HepG2 (cell line): ENCODE results near the gene CASP1. TPM values are rescaled to one million over a fixed set of nuclear protein-coding genes. Genes with fewer than 3 reads are reported as not detected.

Experiments used
- ATAC-seq: fragments of 200-7000 bp; cut with Tn5 transposase; 3 replicates; pipeline ENCODE4 v1.9.1; 2020; ENCODE audit warnings: mild to moderate bottlenecking, moderate library complexity
- BruUV-seq: library from RNA; stranded (reverse); fragments of 400-500 nt; replicated peaks from 2 replicates; lab custom pipeline; 2021; lab: Mats Ljungman, UMichigan
- CTCF ChIA-PET: fragments of 300-600 bp; formaldehyde crosslinking; extraction: SDS; loops from one replicate; lab custom pipeline; 2021; ENCODE audit warnings: low total read pairs, inconsistent platforms, low intra/inter-chr PET ratio; lab: Yijun Ruan, JAX
- POLR2A ChIA-PET: fragments of 350-600 bp; sonication (Branson Sonifier 250); formaldehyde crosslinking; loops from one replicate; lab custom pipeline; 2020; ENCODE audit warnings: antibody characterized with exemption, inconsistent platforms; lab: Yijun Ruan, JAX
- DNase-seq: peaks from one replicate; pipeline ENCODE4 v3.0.0-alpha.2; 2015; ENCODE audit warnings: low spot score
- FAIRE-seq: peaks from 3 replicates; lab custom pipeline; 2011; peaks lifted over from hg19 to GRCh38; lab: Jason Lieb, UNC
- H2AFZ ChIP-seq: one replicate; pipeline ENCODE4 v1.6.1; 2011; ENCODE audit warnings: low read length, inconsistent platforms
- H3K27ac ChIP-seq: fragments of 300-600 bp; 3 replicates; pipeline ENCODE4 v1.8.0; 2011; ENCODE audit warnings: mixed run types, mild to moderate bottlenecking, mixed read lengths, low read length, inconsistent platforms; ENCODE audit not compliant: insufficient read depth; ENCODE audit errors: extremely low read length
- H3K27me3 ChIP-seq, 2 experiments: fragments of 200-600 bp in 1 of 2; 2 replicates in 1 of 2; 3 replicates in 1 of 2; pipeline versions ENCODE4 v1.6.0 to v1.8.0; 2011; ENCODE audit warnings: low read length in 2 of 2, mild to moderate bottlenecking in 2 of 2, moderate library complexity in 2 of 2, inconsistent platforms in 1 of 2; ENCODE audit not compliant: insufficient read depth in 2 of 2, control insufficient read depth in 1 of 2
- H3K36me3 ChIP-seq, 2 experiments: fragments of 200-600 bp in 1 of 2; replicated peaks in 1 of 2; 2 replicates in 1 of 2; 3 replicates in 1 of 2; pipeline versions ENCODE4 v1.5.1 to v1.8.0; 2011; ENCODE audit warnings: low read length in 2 of 2, inconsistent platforms in 1 of 2; ENCODE audit not compliant: insufficient read depth in 2 of 2, control insufficient read depth in 1 of 2
- H3K4me1 ChIP-seq: 2 replicates; pipeline ENCODE4 v1.5.1; 2012; ENCODE audit warnings: low read length, inconsistent platforms; ENCODE audit not compliant: insufficient read depth
- H3K4me2 ChIP-seq: 2 replicates; pipeline ENCODE4 v1.6.0; 2011; ENCODE audit warnings: low read depth, low read length, inconsistent platforms
- H3K4me3 ChIP-seq, 3 experiments: fragments of 200-600 bp in 1 of 3; sonication (generic), shearing (Covaris generic) in 1 of 3; replicated peaks in 1 of 3; 2 replicates each; pipeline ENCODE4 v1.5.1; 2011 to 2016; ENCODE audit warnings: low read length in 3 of 3, inconsistent platforms in 2 of 3, low read depth in 2 of 3, mild to moderate bottlenecking in 2 of 3, control low read depth in 1 of 3, mixed read lengths in 1 of 3; ENCODE audit not compliant: insufficient read depth in 1 of 3
- H3K79me2 ChIP-seq: one replicate; pipeline ENCODE4 v1.6.1; 2011; ENCODE audit warnings: low read length, inconsistent platforms; ENCODE audit not compliant: insufficient read depth
- H3K9ac ChIP-seq: 2 replicates; pipeline ENCODE4 v1.6.0; 2011; ENCODE audit warnings: mild to moderate bottlenecking, low read depth, low read length, inconsistent platforms; ENCODE audit not compliant: insufficient read depth
- H3K9me3 ChIP-seq: 2 replicates; pipeline ENCODE4 v1.5.1; 2012; ENCODE audit warnings: mild to moderate bottlenecking, low read length
- H4K20me1 ChIP-seq: 2 replicates; pipeline ENCODE4 v1.6.0; 2011; ENCODE audit warnings: inconsistent platforms, mild to moderate bottlenecking, low read length, moderate library complexity; ENCODE audit not compliant: insufficient read depth
- ATF5 ChIP-seq: sonication (generic); formaldehyde crosslinking; IDR thresholded peaks from 2 replicates; pipeline ENCODE4 v1.4.0; 2020; ENCODE audit warnings: mild to moderate bottlenecking, low read depth, missing genetic modification reagents
- BORCS8-MEF2B ChIP-seq: sonication (generic); formaldehyde crosslinking; IDR thresholded peaks from 2 replicates; pipeline ENCODE4 v1.8.0; 2022; ENCODE audit warnings: mild to moderate bottlenecking, missing genetic modification reagents
- EZH2 ChIP-seq: conservative IDR thresholded peaks from 2 replicates; pipeline ENCODE4 v1.6.1; 2012; ENCODE audit warnings: mild to moderate bottlenecking, low read depth, low read length, moderate library complexity
- HNF4A ChIP-seq: sonication (generic); formaldehyde crosslinking; IDR thresholded peaks from 2 replicates; pipeline ENCODE4 v1.4.0; 2020; ENCODE audit warnings: missing genetic modification reagents
- SMC3 ChIP-seq: IDR thresholded peaks from 2 replicates; pipeline ENCODE4 v1.6.1; 2011; ENCODE audit warnings: low read length, improper control_type of control experiment
- STAG1 ChIP-seq: sonication (generic); formaldehyde crosslinking; IDR thresholded peaks from 2 replicates; pipeline ENCODE4 v1.4.0; 2020; ENCODE audit warnings: missing genetic modification reagents
- TFE3 ChIP-seq: IDR thresholded peaks from 2 replicates; pipeline ENCODE4 v1.6.1; 2016
- THAP8 ChIP-seq: sonication (generic); formaldehyde crosslinking; IDR thresholded peaks from 2 replicates; pipeline ENCODE4 v1.5.1; 2020; ENCODE audit warnings: missing genetic modification reagents, mild to moderate bottlenecking, borderline replicate concordance
- TIGD3 ChIP-seq: sonication (generic); formaldehyde crosslinking; IDR thresholded peaks from 2 replicates; pipeline ENCODE4 v1.5.1; 2020; ENCODE audit warnings: mild to moderate bottlenecking, missing genetic modification reagents, borderline replicate concordance
- ZMYM2 ChIP-seq: sonication (generic); formaldehyde crosslinking; IDR thresholded peaks from 2 replicates; pipeline ENCODE4 v1.8.0; 2022; ENCODE audit warnings: mild to moderate bottlenecking, missing genetic modification reagents
- ZMYM4 ChIP-seq: sonication (generic); formaldehyde crosslinking; IDR thresholded peaks from 2 replicates; pipeline ENCODE4 v1.8.1; 2023; ENCODE audit warnings: mild to moderate bottlenecking, missing genetic modification reagents
- ZNF143 ChIP-seq: sonication (generic); formaldehyde crosslinking; IDR thresholded peaks from 2 replicates; pipeline ENCODE4 v1.4.0; 2020; ENCODE audit warnings: missing genetic modification reagents
- ZNF180 ChIP-seq: sonication (generic); formaldehyde crosslinking; IDR thresholded peaks from 2 replicates; pipeline ENCODE4 v1.4.0; 2020; ENCODE audit warnings: low read depth, missing genetic modification reagents, borderline replicate concordance
- ZNF337 ChIP-seq: sonication (generic); formaldehyde crosslinking; IDR thresholded peaks from 2 replicates; pipeline ENCODE4 v1.5.1; 2020; ENCODE audit warnings: missing genetic modification reagents, low read depth, mild to moderate bottlenecking, borderline replicate concordance
- ZNF430 ChIP-seq: sonication (generic); formaldehyde crosslinking; IDR thresholded peaks from 2 replicates; pipeline ENCODE4 v1.9.0; 2021; ENCODE audit warnings: mild to moderate bottlenecking, missing genetic modification reagents
- ZNF546 ChIP-seq: sonication (generic); formaldehyde crosslinking; conservative IDR thresholded peaks from 2 replicates; pipeline ENCODE4 v1.8.1; 2023; ENCODE audit warnings: mild to moderate bottlenecking, missing genetic modification reagents
- ZNF709 ChIP-seq: sonication (generic); formaldehyde crosslinking; IDR thresholded peaks from 2 replicates; pipeline ENCODE4 v1.5.0; 2020; ENCODE audit warnings: mild to moderate bottlenecking, missing genetic modification reagents
- ZNF740 ChIP-seq: sonication (generic); formaldehyde crosslinking; IDR thresholded peaks from 2 replicates; pipeline ENCODE4 v1.4.0; 2020; ENCODE audit warnings: missing genetic modification reagents
- ZNF770 ChIP-seq: sonication (generic); formaldehyde crosslinking; IDR thresholded peaks from 2 replicates; pipeline ENCODE4 v1.5.0; 2020; ENCODE audit warnings: mild to moderate bottlenecking, missing genetic modification reagents
- WGBS: methylation state at CpG from one replicate; pipeline ENCODE4 v1.1.6; 2017; ENCODE audit warnings: low lambda C conversion rate; 5-methylcytosine and 5-hydroxymethylcytosine counted together
- in situ Hi-C: cut with HindIII; loops from 2 replicates; pipeline ENCODE4 v1.10.0; 2017; ENCODE audit warnings: low pct_unique_long_range_greater_than_20kb; ENCODE audit not compliant: extremely low pct_ligation_motif_present
- intact Hi-C: fragments of 100-400 bp; cut with micrococcal nuclease; formaldehyde crosslinking; loops from one replicate; pipeline ENCODE4 v1.10.0; 2022; ENCODE audit not compliant: unreplicated experiment
- polyA plus RNA-seq, 8 experiments: library from polyadenylated mRNA; depleted of rRNA in 3 of 8; stranded (reverse) in 7 of 8; unstranded in 1 of 8; fragments of >200 nt; fragmentation: Illumina TruSeq in 4 of 8; extraction: Trizol in 4 of 8; gene quantifications; 2 replicates each; pipeline versions ENCODE4 v1.2.1 to v1.2.3, GENCODE V29; 2011 to 2016; ENCODE audit warnings: low read depth in 4 of 8, missing spikeins in 1 of 8, mixed read lengths in 1 of 8; ENCODE audit not compliant: insufficient read depth in 1 of 8
- total RNA-seq, 5 experiments: library from RNA; depleted of rRNA; stranded (reverse); fragments of >200 nt; fragmentation: Illumina TruSeq; extraction: Trizol; gene quantifications; 2 replicates each; pipeline ENCODE4 v1.2.3, GENCODE V29; 2016; ENCODE audit warnings: low read depth in 1 of 5

The CASP1 gene
- total and polyA plus RNA-seq, 2 of the 13 experiments (the other 11 are each of a cell fraction or from before 2014, with no cell fraction given) = 0.34 to 5.2 TPM

- no peak for TF ChIP-seq ZNF337
- peak; percentile 50; the same call in 1 of the 2 replicates for TF ChIP-seq SMC3
- no peak for TF ChIP-seq ZNF709 (CRISPR knock-in tag)
- no peak for TF ChIP-seq ZNF180
- TF ChIP-seq ZMYM4 (CRISPR knock-in tag) = peak; percentile 33; the same call in 1 of the 2 replicates
- TF ChIP-seq ZNF770 = no peak
- TF ChIP-seq BORCS8-MEF2B (CRISPR knock-in tag) = no peak
These were observed 34.1 kb downstream of the CASP1 start (continued) for GRCh38 chr11:105000797-105001196.

- H3K4me1 ChIP-seq = peaks cover 42% of the 10 kb centered on the region
- H3K27ac ChIP-seq = no peak overlapping the region
- no peaks in the 10 kb centered on the region for H3K36me3 ChIP-seq
- no peaks in the 10 kb centered on the region for H4K20me1 ChIP-seq
- H3K27me3 ChIP-seq = no peaks in the 10 kb centered on the region
- H2AFZ ChIP-seq = no peak overlapping the region
- no peak overlapping the region for H3K4me2 ChIP-seq
- FAIRE-seq = peak; percentile 34
- in situ Hi-C loops = no loop called here
- ATAC-seq = peak; percentile 69
- no peak overlapping the region for H3K9ac ChIP-seq
- intact Hi-C loops = loop anchor here (5.0 kb wide), 1 partner anchor 132 kb away; no protein-coding TSS in a partner anchor
- ChIA-PET CTCF (no interaction called here), POLR2A (no interaction called here)
- WGBS = 29% methylated on average over 5 of the region's 5 CpGs
- H3K4me3 ChIP-seq = no peak overlapping the region
- no TSS peak for BruUV-seq
- H3K79me2 ChIP-seq = no peaks in the 10 kb centered on the region
- peak; percentile 71 for DNase-seq
- no peaks in the 10 kb centered on the region for H3K9me3 ChIP-seq
- TF ChIP-seq ATF5 (CRISPR knock-in tag) = no peak
- TF ChIP-seq STAG1 = 0 out of 2 replicates have a peak, but pooled peaks have one; percentile 11
- no peak for TF ChIP-seq EZH2
- TF ChIP-seq ZNF430 (CRISPR knock-in tag) = no peak
- 0 out of 2 replicates have a peak, but pooled peaks have one; percentile 18 for TF ChIP-seq HNF4A (CRISPR knock-in tag)
- TF ChIP-seq ZNF546 (CRISPR knock-in tag) = no peak
- no peak for TF ChIP-seq THAP8 (CRISPR knock-in tag)
- no peak for TF ChIP-seq ZMYM2 (CRISPR knock-in tag)
- TF ChIP-seq ZNF740 = no peak
- no peak for TF ChIP-seq ZNF143 (CRISPR knock-in tag)
- no peak for TF ChIP-seq TFE3 (CRISPR knock-in tag)
- no peak for TF ChIP-seq TIGD3
These were observed 34.8 kb downstream of the CASP1 start for GRCh38 chr11:105000167-105000566.
